AG10803 (cell line): ENCODE data around the gene NTSR1.

Experiments used
- DNase-seq: peaks from one replicate; pipeline ENCODE4 v3.0.0; 2010; ENCODE audit warnings: low read depth
- H3K4me3 ChIP-seq: 2 replicates; pipeline ENCODE4 v1.5.1; 2011; ENCODE audit warnings: mild to moderate bottlenecking, low read length, control low read depth
- TF ChIP-seq, protein P1 (sequence below): conservative IDR thresholded peaks from 2 replicates; pipeline ENCODE4 v1.5.1; 2011; ENCODE audit warnings: mild to moderate bottlenecking, low read length, control low read depth, inconsistent platforms

The NTSR1 gene

DNA sequence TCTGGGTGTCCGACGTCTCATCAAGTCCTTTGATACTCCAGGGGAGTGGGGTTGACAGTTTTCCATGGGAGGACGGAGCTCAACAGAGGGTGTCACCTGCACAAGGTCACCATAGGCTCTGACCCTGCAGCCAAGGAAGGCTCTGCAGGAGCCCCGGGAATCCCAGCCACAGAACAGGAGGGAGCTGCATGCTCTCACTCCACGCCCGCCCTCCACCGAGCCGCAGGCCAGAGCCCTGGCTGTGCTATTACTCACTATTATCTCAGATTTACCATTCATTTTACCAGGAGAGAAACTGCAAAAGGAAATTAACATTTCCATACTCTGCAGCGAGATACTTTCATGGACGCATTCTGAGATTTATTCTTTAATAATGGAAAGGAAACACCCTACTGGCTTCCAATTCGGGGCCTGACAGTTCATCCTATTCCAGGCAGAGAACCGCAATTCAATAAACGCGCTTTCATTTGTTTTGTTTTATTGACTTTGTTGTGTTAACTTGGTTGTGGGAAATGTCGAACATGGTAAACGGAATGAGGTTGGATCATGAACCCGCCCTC, 18.3 kb upstream of the NTSR1 start:
- DNase-seq = no peak
- H3K4me3 ChIP-seq = no peak overlapping the region
- TF ChIP-seq, protein P1, sequence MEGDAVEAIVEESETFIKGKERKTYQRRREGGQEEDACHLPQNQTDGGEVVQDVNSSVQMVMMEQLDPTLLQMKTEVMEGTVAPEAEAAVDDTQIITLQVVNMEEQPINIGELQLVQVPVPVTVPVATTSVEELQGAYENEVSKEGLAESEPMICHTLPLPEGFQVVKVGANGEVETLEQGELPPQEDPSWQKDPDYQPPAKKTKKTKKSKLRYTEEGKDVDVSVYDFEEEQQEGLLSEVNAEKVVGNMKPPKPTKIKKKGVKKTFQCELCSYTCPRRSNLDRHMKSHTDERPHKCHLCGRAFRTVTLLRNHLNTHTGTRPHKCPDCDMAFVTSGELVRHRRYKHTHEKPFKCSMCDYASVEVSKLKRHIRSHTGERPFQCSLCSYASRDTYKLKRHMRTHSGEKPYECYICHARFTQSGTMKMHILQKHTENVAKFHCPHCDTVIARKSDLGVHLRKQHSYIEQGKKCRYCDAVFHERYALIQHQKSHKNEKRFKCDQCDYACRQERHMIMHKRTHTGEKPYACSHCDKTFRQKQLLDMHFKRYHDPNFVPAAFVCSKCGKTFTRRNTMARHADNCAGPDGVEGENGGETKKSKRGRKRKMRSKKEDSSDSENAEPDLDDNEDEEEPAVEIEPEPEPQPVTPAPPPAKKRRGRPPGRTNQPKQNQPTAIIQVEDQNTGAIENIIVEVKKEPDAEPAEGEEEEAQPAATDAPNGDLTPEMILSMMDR = no peak

DNA sequence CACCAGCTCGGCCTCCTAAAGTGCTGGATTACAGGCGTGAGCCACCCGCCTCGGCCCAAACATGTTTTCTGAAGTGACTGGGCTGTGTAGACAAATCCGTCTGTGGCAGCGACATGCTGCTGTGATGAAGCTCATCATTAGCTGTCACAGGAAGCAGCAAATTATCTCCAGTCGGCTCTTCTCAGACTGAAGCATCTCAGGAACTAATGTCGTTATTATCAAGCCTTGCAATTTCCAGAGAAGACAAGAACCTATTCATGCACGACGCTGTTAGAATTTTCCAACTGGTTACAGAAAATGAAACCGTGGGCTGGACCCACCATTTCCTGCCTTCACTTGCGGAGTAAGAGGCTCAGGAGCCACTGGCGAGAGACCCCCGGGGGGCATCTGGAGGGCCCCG, 17.1 kb upstream of the NTSR1 start:
- DNase-seq = no peak
- no peak overlapping the region for H3K4me3 ChIP-seq
- TF ChIP-seq, protein P1 = no peak

DNA sequence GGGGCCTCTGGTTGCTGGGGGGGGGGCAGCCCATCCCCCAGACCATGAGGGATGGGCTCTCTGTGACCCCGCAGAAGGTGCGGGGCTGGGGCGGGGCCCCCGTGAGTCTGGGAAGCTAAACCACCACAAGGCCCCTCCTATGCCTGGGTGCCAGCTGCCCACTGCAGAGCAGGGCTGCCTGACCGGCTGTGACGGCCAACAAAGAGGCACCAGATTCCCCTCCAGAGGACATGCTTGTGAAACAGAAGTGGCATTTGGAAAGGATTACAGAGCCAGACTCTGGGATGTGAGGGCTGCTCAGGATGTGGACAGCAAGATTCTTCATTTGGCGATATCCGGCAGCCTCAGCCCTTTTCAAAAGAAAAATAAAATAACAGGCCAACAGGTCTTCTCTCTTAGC, 16.5 kb upstream of the NTSR1 start:
- peak; percentile 8 for DNase-seq
- TF ChIP-seq, protein P1 = no peak
- H3K4me3 ChIP-seq = no peak overlapping the region

DNA sequence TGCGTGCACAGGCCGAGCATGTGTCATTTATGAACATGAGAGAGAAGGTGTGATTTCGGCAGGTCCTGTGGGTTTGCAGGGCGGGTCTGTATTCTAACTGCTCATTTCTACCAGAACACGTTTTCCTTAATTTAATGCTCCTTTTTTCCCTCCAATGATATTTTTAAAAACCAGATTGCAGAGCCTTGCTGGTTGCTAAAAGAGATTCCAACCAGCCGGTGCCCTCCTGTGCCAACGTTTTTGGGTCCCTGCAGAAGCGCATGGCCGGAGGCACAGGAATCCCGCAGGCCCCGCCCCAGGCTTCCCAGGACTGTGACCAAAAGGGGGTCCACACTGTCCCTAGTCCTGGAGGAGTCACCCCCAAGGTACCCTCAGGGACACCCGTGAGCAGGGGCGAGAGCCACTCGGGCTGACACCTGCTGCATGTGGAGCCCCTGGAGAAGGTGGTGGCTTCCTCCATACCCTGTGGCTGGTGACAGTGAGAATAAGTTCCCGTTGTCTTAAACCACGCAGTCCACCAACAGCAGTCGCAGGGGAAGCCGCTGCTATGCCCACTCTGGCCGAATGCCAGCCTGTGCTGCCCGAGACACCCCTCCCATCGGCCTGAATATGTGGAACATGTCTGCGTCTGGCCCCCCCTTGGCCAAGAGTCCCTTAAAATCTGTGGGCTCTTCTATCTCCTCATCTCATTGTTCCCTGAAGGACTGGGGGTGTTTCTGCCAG, 15.7 kb upstream of the NTSR1 start:
- no peak overlapping the region for H3K4me3 ChIP-seq
- TF ChIP-seq, protein P1 = no peak
- no peak for DNase-seq

DNA sequence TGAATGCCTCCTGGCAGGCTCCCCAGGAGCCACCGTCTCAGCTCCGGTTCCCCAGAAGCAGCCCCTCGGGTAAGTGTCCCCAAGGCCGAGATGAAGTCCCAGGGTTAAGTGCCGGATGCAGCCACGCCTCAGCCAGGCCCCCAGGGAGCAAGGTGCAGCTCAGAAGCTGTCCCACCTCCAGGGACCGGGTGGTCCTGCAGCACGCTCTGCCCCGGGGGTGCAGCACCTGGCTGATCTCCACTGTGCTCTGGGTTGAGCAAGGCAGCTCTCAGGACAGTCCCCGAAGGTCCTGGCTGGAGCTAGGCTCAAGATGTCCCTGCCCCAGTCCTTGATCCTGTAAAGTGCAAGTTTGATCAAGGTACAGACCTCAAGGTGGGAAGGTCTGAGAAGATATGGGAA, 15.1 kb upstream of the NTSR1 start:
- no peak for DNase-seq
- TF ChIP-seq, protein P1 = no peak
- H3K4me3 ChIP-seq = no peak overlapping the region

DNA sequence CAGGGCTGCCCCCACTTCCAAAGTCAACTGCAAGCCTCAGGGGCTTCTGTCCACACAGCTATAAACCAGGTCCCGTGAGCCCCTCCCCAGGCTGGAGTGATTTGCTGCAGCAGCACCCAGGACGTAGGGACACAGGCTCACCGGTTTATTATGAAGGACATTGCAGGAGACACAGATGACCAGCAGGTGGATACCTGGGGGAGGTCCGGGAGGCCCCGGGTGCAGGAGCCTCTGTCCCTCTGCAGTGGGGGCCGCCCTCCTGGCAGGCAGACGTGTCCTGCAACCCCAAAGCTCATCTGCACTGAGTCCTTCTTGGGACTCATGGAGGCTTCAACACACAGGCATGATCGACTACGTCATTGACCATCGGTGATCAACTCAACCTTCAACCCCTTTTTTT, 14.5 kb upstream of the NTSR1 start:
- no peak overlapping the region for H3K4me3 ChIP-seq
- no peak for DNase-seq
- TF ChIP-seq, protein P1 = no peak

DNA sequence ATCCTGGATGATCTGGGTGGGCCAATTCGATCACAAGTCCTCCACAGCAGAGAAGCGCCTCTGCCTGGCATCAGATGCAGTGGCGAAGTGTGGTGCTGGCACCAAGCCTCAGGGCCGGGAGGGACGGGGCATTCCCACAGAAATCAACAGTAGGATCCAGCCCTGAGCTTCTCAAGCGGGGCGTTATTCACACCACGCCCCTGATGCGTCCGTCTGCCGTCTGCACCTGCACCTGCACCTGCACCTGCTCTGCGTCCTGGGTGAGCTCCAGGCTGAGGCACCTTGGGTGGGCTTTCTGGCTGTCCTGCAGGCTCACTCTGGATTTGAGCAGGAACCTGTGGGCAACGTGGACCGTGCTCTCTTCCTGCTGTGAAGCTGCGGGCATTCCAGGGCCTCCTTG, 13.8 kb upstream of the NTSR1 start:
- TF ChIP-seq, protein P1 = no peak
- H3K4me3 ChIP-seq = no peak overlapping the region
- no peak for DNase-seq
